NCI-H2171 (cell line): ENCODE data around the gene MADCAM1.

Experiments
- DNase-seq: peaks from one replicate; lab custom pipeline; 2025; lab: John Stamatoyannopoulos, UW

MADCAM1 gene

GRCh38 chr19:488505-489417 lies 7.5 kb upstream of the MADCAM1 start:
- peak; percentile 89 for DNase-seq

- no peak for DNase-seq
These were observed 6.7 kb upstream of the MADCAM1 start for GRCh38 chr19:489418-490196.

- DNase-seq = no peak
These were observed 5.0 kb upstream of the MADCAM1 start for GRCh38 chr19:491146-491741.

- DNase-seq = no peak
These were observed 4.2 kb upstream of the MADCAM1 start for GRCh38 chr19:492091-492531.

- no peak for DNase-seq
These were observed 2.7 kb upstream of the MADCAM1 start for GRCh38 chr19:493391-494170.

- DNase-seq = no peak
These were observed 1.9 kb upstream of the MADCAM1 start for GRCh38 chr19:494171-495080.

GRCh38 chr19:495081-495401 lies 1.2 kb upstream of the MADCAM1 start:
- DNase-seq = no peak

GRCh38 chr19:495402-496111 lies 729 bp upstream of the MADCAM1 start:
- DNase-seq = no peak

GRCh38 chr19:496986-497385 lies 700 bp downstream of the MADCAM1 start:
- no peak for DNase-seq

GRCh38 chr19:497491-497868 lies 1.2 kb downstream of the MADCAM1 start:
- no peak for DNase-seq

GRCh38 chr19:497869-498510 lies 1.7 kb downstream of the MADCAM1 start:
- DNase-seq = no peak

GRCh38 chr19:498511-498891 lies 2.2 kb downstream of the MADCAM1 start:
- DNase-seq = no peak

- DNase-seq = no peak
These were observed 2.8 kb downstream of the MADCAM1 start for GRCh38 chr19:498977-499623.

GRCh38 chr19:501646-502045 lies 5.4 kb downstream of the MADCAM1 start:
- no peak for DNase-seq

GRCh38 chr19:504616-505015 lies 8.3 kb downstream of the MADCAM1 start:
- DNase-seq = no peak

GRCh38 chr19:506404-507285 lies 10.4 kb downstream of the MADCAM1 start:
- peak; percentile 100 for DNase-seq

- DNase-seq = peak; percentile 100
These were observed 11.3 kb downstream of the MADCAM1 start, which contains the start of gene TPGS1 for GRCh38 chr19:507286-508203. Gene TPGS1 (plus strand): TSS chr19:507497. CDS start chr19:507507, 10 bp downstream.
